ENCODE measurements around the gene UCK2.

DNA sequence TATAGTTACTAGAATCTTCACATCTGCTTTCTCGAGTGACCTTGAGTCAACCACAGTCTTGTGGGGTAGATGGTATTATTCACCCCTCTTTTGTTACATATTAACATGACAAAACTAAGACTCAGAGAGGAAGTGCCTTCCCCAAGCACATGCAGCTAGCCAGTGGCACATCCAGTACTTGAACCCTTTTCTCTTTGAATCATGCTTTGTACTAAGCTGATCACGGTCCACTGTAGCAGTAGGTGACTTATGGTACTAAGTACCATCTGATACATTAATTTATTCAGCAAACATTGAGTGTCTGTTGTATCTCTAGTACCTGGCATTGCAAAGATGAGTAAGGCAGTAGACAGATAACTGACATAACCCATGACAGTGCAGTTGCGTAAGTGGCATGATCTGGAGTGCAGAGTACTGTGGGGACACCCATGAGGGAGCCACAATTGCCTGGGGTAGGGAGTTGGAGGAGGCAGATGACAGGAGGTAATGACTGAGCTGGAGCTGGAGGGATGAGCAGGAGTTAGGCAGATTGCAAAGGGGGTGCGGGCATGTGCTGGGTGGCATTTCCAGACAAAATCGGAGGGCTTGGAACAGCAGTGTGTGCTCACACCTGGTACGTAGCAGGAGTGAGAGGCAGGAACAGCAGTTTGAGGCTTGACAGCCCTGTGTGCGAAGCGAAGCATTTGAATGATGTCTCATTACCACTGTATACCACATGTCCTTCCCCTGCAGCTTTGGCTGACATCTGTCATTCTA is 29.8 kb downstream of the UCK2 start:
- TF ChIP-seq, protein P1, sequence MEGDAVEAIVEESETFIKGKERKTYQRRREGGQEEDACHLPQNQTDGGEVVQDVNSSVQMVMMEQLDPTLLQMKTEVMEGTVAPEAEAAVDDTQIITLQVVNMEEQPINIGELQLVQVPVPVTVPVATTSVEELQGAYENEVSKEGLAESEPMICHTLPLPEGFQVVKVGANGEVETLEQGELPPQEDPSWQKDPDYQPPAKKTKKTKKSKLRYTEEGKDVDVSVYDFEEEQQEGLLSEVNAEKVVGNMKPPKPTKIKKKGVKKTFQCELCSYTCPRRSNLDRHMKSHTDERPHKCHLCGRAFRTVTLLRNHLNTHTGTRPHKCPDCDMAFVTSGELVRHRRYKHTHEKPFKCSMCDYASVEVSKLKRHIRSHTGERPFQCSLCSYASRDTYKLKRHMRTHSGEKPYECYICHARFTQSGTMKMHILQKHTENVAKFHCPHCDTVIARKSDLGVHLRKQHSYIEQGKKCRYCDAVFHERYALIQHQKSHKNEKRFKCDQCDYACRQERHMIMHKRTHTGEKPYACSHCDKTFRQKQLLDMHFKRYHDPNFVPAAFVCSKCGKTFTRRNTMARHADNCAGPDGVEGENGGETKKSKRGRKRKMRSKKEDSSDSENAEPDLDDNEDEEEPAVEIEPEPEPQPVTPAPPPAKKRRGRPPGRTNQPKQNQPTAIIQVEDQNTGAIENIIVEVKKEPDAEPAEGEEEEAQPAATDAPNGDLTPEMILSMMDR (conservative IDR thresholded peaks at IDR 0.05): no peak
- TF ChIP-seq EZH2 (IDR thresholded peaks at IDR 0.05; ENCODE audit: low read depth): no peak

Measured in PC-9 (cell line).